ENCODE results near the gene NDST1. TPM values are rescaled to one million over a fixed set of nuclear protein-coding genes. Genes with fewer than 3 reads are reported as not detected.

The NDST1 gene
- total RNA-seq, 4 donors from 2014 or later = 94.6 to 157 (median 134) TPM

- no CpG with 5 or more reads among the region's 14 CpGs for WGBS
- no peak for DNase-seq (ENCODE audit: low spot score in 2 of 2)
- H3K9me3 ChIP-seq = no peaks in the 10 kb centered on the region
- no peak for TF ChIP-seq POLR2A (IDR thresholded peaks at IDR 0.05)
- TF ChIP-seq POLR2AphosphoS5 (IDR thresholded peaks at IDR 0.05) = no peak
- no peak for TF ChIP-seq CTCF (IDR thresholded peaks at IDR 0.05)
- no peak for TF ChIP-seq EP300 (IDR thresholded peaks at IDR 0.05)
- H3K27ac ChIP-seq = no peak overlapping the region
- no peak overlapping the region for H3K4me3 ChIP-seq
- H3K4me1 ChIP-seq = peaks cover 4% of the 10 kb centered on the region
- H3K27me3 ChIP-seq = no peaks in the 10 kb centered on the region
- peaks cover 91% of the 10 kb centered on the region for H3K36me3 ChIP-seq
These were observed 27.7 kb downstream of the NDST1 start for GRCh38 chr5:150535611-150536010.

GRCh38 chr5:150538007-150538917 is 30.3 kb downstream of the NDST1 start:
- no peaks in the 10 kb centered on the region for H3K9me3 ChIP-seq
- no peak for TF ChIP-seq POLR2A (IDR thresholded peaks at IDR 0.05)
- no peak for TF ChIP-seq CTCF (IDR thresholded peaks at IDR 0.05)
- no peak for TF ChIP-seq EP300 (IDR thresholded peaks at IDR 0.05)
- no peak overlapping the region for H3K4me3 ChIP-seq
- no peak overlapping the region for H3K27ac ChIP-seq
- WGBS = 90% methylated on average over 8 of the region's 8 CpGs
- no peaks in the 10 kb centered on the region for H3K27me3 ChIP-seq
- peaks cover 20% of the 10 kb centered on the region for H3K4me1 ChIP-seq
- H3K36me3 ChIP-seq = peaks cover 99% of the 10 kb centered on the region
- no peak for DNase-seq (ENCODE audit: low spot score in 2 of 2)

- H3K36me3 ChIP-seq = peaks cover 91% of the 10 kb centered on the region
- WGBS = 81% methylated on average over 7 of the region's 9 CpGs
- TF ChIP-seq POLR2A (IDR thresholded peaks at IDR 0.05) = no peak
- no peak for TF ChIP-seq CTCF (IDR thresholded peaks at IDR 0.05)
- TF ChIP-seq EP300 (IDR thresholded peaks at IDR 0.05) = no peak
- no peak for TF ChIP-seq POLR2AphosphoS5 (IDR thresholded peaks at IDR 0.05)
- H3K27ac ChIP-seq = no peak overlapping the region
- no peaks in the 10 kb centered on the region for H3K9me3 ChIP-seq
- no peaks in the 10 kb centered on the region for H3K27me3 ChIP-seq
- H3K4me3 ChIP-seq = no peak overlapping the region
- DNase-seq (ENCODE audit: low spot score in 2 of 2) = no peak
- peaks cover 20% of the 10 kb centered on the region for H3K4me1 ChIP-seq
These were observed 31.3 kb downstream of the NDST1 start for GRCh38 chr5:150539206-150539605.

- H3K27ac ChIP-seq = no peak overlapping the region
- peaks cover 82% of the 10 kb centered on the region for H3K36me3 ChIP-seq
- no peaks in the 10 kb centered on the region for H3K27me3 ChIP-seq
- no peaks in the 10 kb centered on the region for H3K9me3 ChIP-seq
- 94% methylated on average over 7 of the region's 12 CpGs for WGBS
- DNase-seq (ENCODE audit: low spot score in 2 of 2) = no peak
- no peak overlapping the region for H3K4me3 ChIP-seq
- TF ChIP-seq POLR2A (IDR thresholded peaks at IDR 0.05) (no peak), EP300 (IDR thresholded peaks at IDR 0.05) (no peak), POLR2AphosphoS5 (IDR thresholded peaks at IDR 0.05) (no peak), CTCF (IDR thresholded peaks at IDR 0.05) (no peak)
- peaks cover 20% of the 10 kb centered on the region for H3K4me1 ChIP-seq
These were observed 32.1 kb downstream of the NDST1 start for GRCh38 chr5:150540042-150540441.

GRCh38 chr5:150540615-150541396 is 32.9 kb downstream of the NDST1 start:
- DNase-seq (ENCODE audit: low spot score in 2 of 2) = no peak
- no peak for TF ChIP-seq CTCF (IDR thresholded peaks at IDR 0.05)
- no peak for TF ChIP-seq POLR2A (IDR thresholded peaks at IDR 0.05)
- no peak for TF ChIP-seq EP300 (IDR thresholded peaks at IDR 0.05)
- TF ChIP-seq POLR2AphosphoS5 (IDR thresholded peaks at IDR 0.05) = no peak
- H3K27ac ChIP-seq = peak overlapping the region; percentile 56
- no peak overlapping the region for H3K4me3 ChIP-seq
- no peaks in the 10 kb centered on the region for H3K9me3 ChIP-seq
- peaks cover 82% of the 10 kb centered on the region for H3K36me3 ChIP-seq
- no peaks in the 10 kb centered on the region for H3K27me3 ChIP-seq
- 71% methylated on average over 15 of the region's 15 CpGs for WGBS
- peaks cover 20% of the 10 kb centered on the region for H3K4me1 ChIP-seq
